K562 (cell line): ENCODE measurements around the gene CAMSAP3. TPM values are rescaled to one million over a fixed set of nuclear protein-coding genes. Genes with fewer than 3 reads are reported as not detected.

ENCODE experiments used
- ADNP ChIP-seq: fragments of 200-800 bp; sonication (Bioruptor generic); IDR thresholded peaks from 2 replicates; pipeline ENCODE4 v1.6.1; 2016; ENCODE audit warnings: missing genetic modification characterization, missing compliant biosample characterization
- CREBBP ChIP-seq: IDR thresholded peaks from one replicate; pipeline ENCODE4 v1.6.1; 2012; ENCODE audit warnings: low read depth, mild to moderate bottlenecking, control low read depth, inconsistent platforms, low read length
- EGR1 ChIP-seq: fragments of 450-650 bp; conservative IDR thresholded peaks from 2 replicates; pipeline ENCODE4 v1.6.1; 2017; ENCODE audit warnings: mild to moderate bottlenecking
- FOXA3 ChIP-seq, 2 experiments: fragments of 450-650 bp in 1 of 2; sonication (generic) in 1 of 2; formaldehyde crosslinking; IDR thresholded peaks in 1 of 2; conservative IDR thresholded peaks in 1 of 2; 2 replicates each; pipeline versions ENCODE4 v1.4.0 to v1.8.0; 2020 to 2022; ENCODE audit warnings: mild to moderate bottlenecking in 2 of 2, missing genetic modification reagents in 1 of 2
- KDM1A ChIP-seq, 2 experiments: fragments of 450-650 bp; IDR thresholded peaks; 2 replicates each; pipeline ENCODE4 v1.6.1; 2016; ENCODE audit warnings: mild to moderate bottlenecking in 2 of 2
- L3MBTL2 ChIP-seq: fragments of 450-650 bp; IDR thresholded peaks from 2 replicates; pipeline ENCODE4 v1.6.1; 2016; ENCODE audit warnings: mild to moderate bottlenecking, moderate library complexity
- MEIS2 ChIP-seq: fragments of 450-650 bp; IDR thresholded peaks from 2 replicates; pipeline ENCODE4 v1.6.1; 2014; ENCODE audit warnings: mild to moderate bottlenecking; ENCODE audit not compliant: partially characterized antibody
- NFIX ChIP-seq: fragments of 250-450 bp; sonication (Bioruptor Pico); IDR thresholded peaks from 2 replicates; pipeline ENCODE4 v1.4.0; 2020; ENCODE audit warnings: low read depth, mild to moderate bottlenecking, moderate library complexity
- PTRF ChIP-seq: fragments of 450-650 bp; IDR thresholded peaks from 2 replicates; pipeline ENCODE4 v1.6.1; 2016; ENCODE audit warnings: mild to moderate bottlenecking, missing genetic modification characterization, missing compliant biosample characterization
- RBFOX2 ChIP-seq: fragments of 200-400 bp; formaldehyde crosslinking; IDR thresholded peaks from 2 replicates; pipeline ENCODE4 v1.6.1; 2017; ENCODE audit warnings: low read depth, mild to moderate bottlenecking, low read length, moderate library complexity
- RUNX1 ChIP-seq: sonication (generic); IDR thresholded peaks from 2 replicates; pipeline ENCODE4 v1.6.1; 2016; ENCODE audit warnings: antibody characterized with exemption, low read depth
- SMC3 ChIP-seq: conservative IDR thresholded peaks from 2 replicates; pipeline ENCODE4 v1.6.1; 2011; ENCODE audit warnings: low read depth, low read length, improper control_type of control experiment; ENCODE audit not compliant: insufficient read depth
- ZBTB7A ChIP-seq: IDR thresholded peaks from 2 replicates; pipeline ENCODE4 v1.6.1; 2011; ENCODE audit warnings: low read depth, mild to moderate bottlenecking, low read length, moderate library complexity, borderline replicate concordance; ENCODE audit not compliant: control insufficient read depth
- ZNF354B ChIP-seq: fragments of 250-450 bp; sonication (Bioruptor Pico); IDR thresholded peaks from 2 replicates; pipeline ENCODE4 v1.4.0; 2020
- ZNF431 ChIP-seq: sonication (generic); formaldehyde crosslinking; IDR thresholded peaks from 2 replicates; pipeline ENCODE4 v1.8.0; 2022; ENCODE audit warnings: mild to moderate bottlenecking, missing genetic modification reagents
- ZNF764 ChIP-seq: fragments of 250-450 bp; sonication (Bioruptor Pico); IDR thresholded peaks from 2 replicates; pipeline ENCODE4 v1.4.0; 2020; ENCODE audit warnings: low read depth, mild to moderate bottlenecking, moderate library complexity
- ZNF778 ChIP-seq: fragments of 450-650 bp; formaldehyde crosslinking; IDR thresholded peaks from 2 replicates; pipeline ENCODE4 v1.4.0; 2020; ENCODE audit warnings: mild to moderate bottlenecking, moderate library complexity
- polyA plus RNA-seq, 8 experiments: library from polyadenylated mRNA; depleted of rRNA in 4 of 8; stranded (reverse) in 5 of 8; unstranded in 3 of 8; fragments of >200 nt; fragmentation: Nextera tagmentation in 2 of 8; fragmentation: Illumina TruSeq in 1 of 8; extraction: Ambion mirVana in 2 of 8; extraction: Trizol in 1 of 8; gene quantifications; 2 replicates each; pipeline versions ENCODE4 v1.2.1 to v1.2.3, GENCODE V29; 2011 to 2014; ENCODE audit warnings: inconsistent platforms in 1 of 8, missing spikeins in 1 of 8
- total RNA-seq, 7 experiments: library from RNA; depleted of rRNA in 6 of 7; stranded (reverse); fragments of >200 nt in 6 of 7; fragmentation: Illumina TruSeq in 2 of 7; extraction: Trizol in 2 of 7; gene quantifications; 2 replicates each; pipeline versions ENCODE4 v1.2.1 to v1.2.3, GENCODE V29; 2011 to 2021; ENCODE audit warnings: low replicate concordance in 1 of 7
- TF ChIP-seq, protein P1 (sequence below): IDR thresholded peaks from 2 replicates; pipeline ENCODE4 v1.6.1; 2011; ENCODE audit warnings: borderline replicate concordance, low read depth, mild to moderate bottlenecking, moderate library complexity, low read length; ENCODE audit not compliant: insufficient read depth, poor library complexity, severe bottlenecking
- TF ChIP-seq, protein P2 (sequence below): fragments of 250-450 bp; sonication (Bioruptor Pico); IDR thresholded peaks from 2 replicates; pipeline ENCODE4 v1.5.0; 2021; ENCODE audit warnings: mild to moderate bottlenecking, moderate library complexity

The CAMSAP3 gene
- total and polyA plus RNA-seq, 9 of the 15 experiments (the other 6 are each of a cell fraction or from before 2014, with no cell fraction given), result 0.01 to 0.89 (median 0.22) TPM; not detected in 1

DNA sequence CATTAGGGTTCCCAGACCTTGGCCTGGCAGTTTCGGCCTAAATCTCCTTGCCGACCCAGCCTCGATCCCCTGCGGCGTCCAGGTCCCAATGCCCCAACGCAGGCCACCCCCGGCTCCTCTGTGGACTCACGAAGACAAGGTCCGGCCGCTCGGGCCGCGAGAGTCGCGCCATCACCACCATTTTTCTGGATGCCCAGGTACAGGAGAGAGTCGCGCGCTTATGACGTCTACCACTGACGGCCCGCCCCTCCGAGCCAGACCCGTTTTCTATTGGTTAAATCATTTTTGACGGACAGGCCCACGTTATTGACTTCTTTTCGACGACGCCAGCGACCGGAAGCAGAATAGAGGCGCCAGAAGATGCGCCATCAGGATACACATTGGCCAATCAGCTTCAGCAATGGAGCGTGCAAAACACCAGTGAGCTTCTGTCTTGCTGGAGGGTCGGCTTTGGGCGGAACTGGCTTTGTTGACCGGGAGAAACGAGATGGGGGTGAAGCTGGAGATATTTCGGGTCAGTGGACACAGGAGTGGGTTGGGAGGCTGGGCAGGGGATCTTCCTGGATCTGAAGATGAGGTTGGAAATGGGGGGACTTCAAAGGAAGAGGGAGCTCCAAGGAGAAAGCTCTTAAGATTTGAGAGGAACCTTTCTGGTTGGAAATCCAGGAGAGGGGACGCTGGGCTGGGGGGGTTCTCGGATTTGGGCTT is 33.8 kb downstream of the CAMSAP3 start, which contains the start of the genes PET100 and XAB2 (continued):
- TF ChIP-seq ZNF764 (CRISPR knock-in tag) (no peak), FOXA3 (CRISPR knock-in tag; conservative IDR thresholded peaks at IDR 0.05 in 1 of 2, IDR thresholded peaks at IDR 0.05 in 1 of 2) (peak; percentile 67 to 87), PTRF (tag) (no peak), L3MBTL2 (peak; percentile 84), ZBTB7A (no peak), RUNX1 (no peak), CREBBP (no peak), ZNF431 (no peak), KDM1A (IDR thresholded peaks at IDR 0.05) (no peak), ZNF354B (CRISPR knock-in tag) (no peak), ADNP (no peak), RBFOX2 (peak; percentile 88), NFIX (CRISPR knock-in tag) (no peak), MEIS2 (peak; percentile 63), ZNF778 (CRISPR knock-in tag) (no peak), EGR1 (no peak), SMC3 (no peak)
- TF ChIP-seq, protein P1, sequence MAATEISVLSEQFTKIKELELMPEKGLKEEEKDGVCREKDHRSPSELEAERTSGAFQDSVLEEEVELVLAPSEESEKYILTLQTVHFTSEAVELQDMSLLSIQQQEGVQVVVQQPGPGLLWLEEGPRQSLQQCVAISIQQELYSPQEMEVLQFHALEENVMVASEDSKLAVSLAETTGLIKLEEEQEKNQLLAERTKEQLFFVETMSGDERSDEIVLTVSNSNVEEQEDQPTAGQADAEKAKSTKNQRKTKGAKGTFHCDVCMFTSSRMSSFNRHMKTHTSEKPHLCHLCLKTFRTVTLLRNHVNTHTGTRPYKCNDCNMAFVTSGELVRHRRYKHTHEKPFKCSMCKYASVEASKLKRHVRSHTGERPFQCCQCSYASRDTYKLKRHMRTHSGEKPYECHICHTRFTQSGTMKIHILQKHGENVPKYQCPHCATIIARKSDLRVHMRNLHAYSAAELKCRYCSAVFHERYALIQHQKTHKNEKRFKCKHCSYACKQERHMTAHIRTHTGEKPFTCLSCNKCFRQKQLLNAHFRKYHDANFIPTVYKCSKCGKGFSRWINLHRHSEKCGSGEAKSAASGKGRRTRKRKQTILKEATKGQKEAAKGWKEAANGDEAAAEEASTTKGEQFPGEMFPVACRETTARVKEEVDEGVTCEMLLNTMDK, result no peak
- TF ChIP-seq, protein P2, sequence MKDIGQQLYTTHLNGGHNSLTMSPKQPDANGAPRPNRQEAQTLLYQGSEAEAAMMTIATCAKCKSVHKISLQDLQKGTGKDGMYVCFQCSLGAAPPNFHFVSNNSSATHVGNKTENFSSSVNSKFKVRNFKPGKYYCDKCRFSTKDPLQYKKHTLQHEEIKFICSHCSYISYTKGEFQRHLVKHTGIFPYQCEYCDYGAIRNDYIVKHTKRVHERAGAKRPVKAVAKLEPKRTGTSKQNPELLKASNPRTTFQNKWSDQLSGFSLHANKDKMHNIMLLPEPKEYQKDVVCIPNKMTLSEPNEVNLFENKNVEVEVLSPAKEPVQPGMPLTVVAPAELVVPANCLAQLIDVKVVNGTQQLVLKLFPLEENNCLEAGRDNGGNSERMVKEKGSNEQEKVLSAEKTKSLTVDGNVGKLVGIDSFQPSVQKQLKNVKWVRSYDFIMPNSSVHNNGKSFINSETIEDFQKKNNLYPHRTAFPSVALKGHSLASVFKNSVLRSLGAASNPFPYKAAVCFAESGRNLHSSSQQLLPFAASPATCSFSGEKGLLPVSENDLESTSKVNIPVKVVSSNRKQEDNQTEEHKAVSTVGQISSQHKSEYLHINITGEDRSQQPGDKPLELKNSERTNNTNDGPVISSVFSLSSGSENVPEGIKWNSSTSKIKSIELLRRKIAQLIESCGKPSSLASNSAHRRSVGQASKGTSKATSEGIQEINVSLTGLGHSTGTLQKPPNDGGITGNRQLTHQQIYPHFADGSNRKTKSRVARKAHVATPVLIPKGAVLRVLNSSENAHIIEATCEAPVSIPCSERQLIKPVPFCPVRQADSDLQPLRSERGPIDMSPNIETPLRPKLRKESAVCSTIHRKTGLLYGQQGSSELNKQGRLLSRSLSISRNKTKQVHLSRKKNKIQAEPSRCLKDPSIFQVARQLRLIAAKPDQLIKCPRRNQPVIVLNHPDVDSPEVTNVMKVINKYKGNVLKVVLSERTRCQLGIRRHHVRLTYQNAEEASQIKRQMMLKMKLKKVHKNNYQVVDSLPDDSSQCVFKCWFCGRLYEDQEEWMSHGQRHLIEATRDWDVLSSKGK (CRISPR knock-in tag), result no peak
